HCT116 (cell line): ENCODE measurements around the gene LPAR1.

Experiments
- ELF1 ChIP-seq: IDR thresholded peaks from 2 replicates; pipeline ENCODE4 v1.6.1; 2012; ENCODE audit warnings: low read depth, borderline replicate concordance
- POLR2A ChIP-seq: IDR thresholded peaks from 2 replicates; pipeline ENCODE4 v1.7.0; 2011; ENCODE audit warnings: borderline replicate concordance; ENCODE audit not compliant: insufficient read depth, insufficient read length; ENCODE audit errors: extremely low read depth
- TF ChIP-seq, protein P1 (sequence below), 3 experiments: fragments of 200-600 bp in 1 of 3; sonication (generic) in 1 of 3; IDR thresholded peaks in 2 of 3; conservative IDR thresholded peaks in 1 of 3; 2 replicates each; pipeline ENCODE4 v1.5.1; 2012 to 2017; ENCODE audit warnings: low read depth in 2 of 3, low read length in 2 of 3, antibody characterized with exemption in 1 of 3, borderline replicate concordance in 1 of 3, control low read depth in 1 of 3, mild to moderate bottlenecking in 1 of 3, mixed read lengths in 1 of 3, mixed run types in 1 of 3, moderate library complexity in 1 of 3; ENCODE audit not compliant: insufficient read depth in 1 of 3

DNA sequence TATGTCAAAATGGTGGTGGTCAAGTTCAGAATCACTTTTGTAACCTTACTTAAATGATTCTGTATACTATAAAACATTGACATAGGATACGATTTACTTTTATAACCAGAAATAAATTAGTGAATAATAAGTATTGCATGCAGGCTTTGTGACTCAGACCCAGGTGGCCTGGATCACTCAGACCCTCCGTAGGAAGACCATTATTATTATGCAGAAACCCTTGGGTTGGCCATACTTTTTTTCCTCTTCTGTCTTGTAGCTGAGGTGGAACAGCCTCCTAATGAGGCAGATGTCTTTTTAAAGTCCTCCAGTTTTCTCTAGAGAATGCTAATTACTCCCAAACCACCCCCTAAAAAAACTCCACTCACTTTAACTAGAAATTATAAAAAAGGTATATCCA lies 121.9 kb downstream of the LPAR1 start:
- TF ChIP-seq, protein P1, sequence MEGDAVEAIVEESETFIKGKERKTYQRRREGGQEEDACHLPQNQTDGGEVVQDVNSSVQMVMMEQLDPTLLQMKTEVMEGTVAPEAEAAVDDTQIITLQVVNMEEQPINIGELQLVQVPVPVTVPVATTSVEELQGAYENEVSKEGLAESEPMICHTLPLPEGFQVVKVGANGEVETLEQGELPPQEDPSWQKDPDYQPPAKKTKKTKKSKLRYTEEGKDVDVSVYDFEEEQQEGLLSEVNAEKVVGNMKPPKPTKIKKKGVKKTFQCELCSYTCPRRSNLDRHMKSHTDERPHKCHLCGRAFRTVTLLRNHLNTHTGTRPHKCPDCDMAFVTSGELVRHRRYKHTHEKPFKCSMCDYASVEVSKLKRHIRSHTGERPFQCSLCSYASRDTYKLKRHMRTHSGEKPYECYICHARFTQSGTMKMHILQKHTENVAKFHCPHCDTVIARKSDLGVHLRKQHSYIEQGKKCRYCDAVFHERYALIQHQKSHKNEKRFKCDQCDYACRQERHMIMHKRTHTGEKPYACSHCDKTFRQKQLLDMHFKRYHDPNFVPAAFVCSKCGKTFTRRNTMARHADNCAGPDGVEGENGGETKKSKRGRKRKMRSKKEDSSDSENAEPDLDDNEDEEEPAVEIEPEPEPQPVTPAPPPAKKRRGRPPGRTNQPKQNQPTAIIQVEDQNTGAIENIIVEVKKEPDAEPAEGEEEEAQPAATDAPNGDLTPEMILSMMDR (IDR thresholded peaks at IDR 0.05 in 2 of 3, conservative IDR thresholded peaks at IDR 0.05 in 1 of 3; ENCODE audit: borderline replicate concordance in 1 of 3, insufficient read depth in 1 of 3, low read depth in 2 of 3, low read length in 2 of 3), result no peak
- TF ChIP-seq ELF1 (no peak), POLR2A (no peak)
